Measurements from ENCODE around the gene CAP2. TPM values are rescaled to one million over a fixed set of nuclear protein-coding genes. Genes with fewer than 3 reads are reported as not detected.
A peak's percentile ranks its signal among the peaks of the same experiment; 100 is the strongest.
"Not testable (repeated sequence)": the region's sequence is repeated elsewhere in the genome, so short reads cannot be mapped to it uniquely, and the experiment has no call there.

Gene CAP2
- polyA plus RNA-seq, 1 donor from 2014 or later: not detected

GRCh38 chr6:17440811-17441210 lies 47.4 kb downstream of the CAP2 start:
- not testable (repeated sequence) for H3K36me3 Mint-ChIP-seq, H3K27ac Mint-ChIP-seq

GRCh38 chr6:17442196-17442595 lies 48.8 kb downstream of the CAP2 start:
- Mint-ChIP-seq H3K27ac (no peak overlapping the region), H3K4me3 (no peak overlapping the region), H3K4me1 (peaks cover 0 to 5% (median 5%) of the 10 kb centered on the region in 3 donors), H3K27me3 (peaks cover 4% of the 10 kb centered on the region), H3K36me3 (peaks cover 2% of the 10 kb centered on the region), H3K9me3 (peaks cover 0 to 2% (median 2%) of the 10 kb centered on the region in 3 donors)

More at GRCh38 chr6:17440811-17441210, 47.4 kb downstream of the CAP2 start:
- H3K27me3 Mint-ChIP-seq, H3K9me3 Mint-ChIP-seq, H3K4me1 Mint-ChIP-seq, H3K4me3 Mint-ChIP-seq: not testable (repeated sequence)

GRCh38 chr6:17446713-17447112 lies 53.3 kb downstream of the CAP2 start:
- H3K4me3 Mint-ChIP-seq: peak overlapping the region in 1 of 4 donors; percentile 18
- H3K27me3 Mint-ChIP-seq: peaks cover 4% of the 10 kb centered on the region
- H3K9me3 Mint-ChIP-seq: peaks cover 0 to 2% (median 0%) of the 10 kb centered on the region in 3 donors
- no peak overlapping the region for H3K27ac Mint-ChIP-seq
- H3K36me3 Mint-ChIP-seq: peaks cover 2% of the 10 kb centered on the region
- peaks cover 0 to 9% (median 8%) of the 10 kb centered on the region in 3 donors for H3K4me1 Mint-ChIP-seq

GRCh38 chr6:17448165-17448564 lies 54.8 kb downstream of the CAP2 start:
- Mint-ChIP-seq H3K9me3 (peaks cover 0 to 2% (median 0%) of the 10 kb centered on the region in 3 donors), H3K27ac (no peak overlapping the region), H3K27me3 (peaks cover 4% of the 10 kb centered on the region), H3K4me1 (peaks cover 0 to 9% (median 8%) of the 10 kb centered on the region in 3 donors), H3K4me3 (no peak overlapping the region), H3K36me3 (peaks cover 2% of the 10 kb centered on the region)

GRCh38 chr6:17450397-17450796 lies 57.0 kb downstream of the CAP2 start:
- Mint-ChIP-seq H3K4me1 (peaks cover 0 to 9% (median 8%) of the 10 kb centered on the region in 3 donors), H3K4me3 (no peak overlapping the region), H3K9me3 (no peaks in the 10 kb centered on the region), H3K36me3 (no peaks in the 10 kb centered on the region), H3K27me3 (peaks cover 9% of the 10 kb centered on the region), H3K27ac (no peak overlapping the region)

- H3K27ac Mint-ChIP-seq: no peak overlapping the region
- H3K9me3 Mint-ChIP-seq: no peaks in the 10 kb centered on the region
- peaks cover 0 to 9% (median 8%) of the 10 kb centered on the region in 3 donors for H3K4me1 Mint-ChIP-seq
- H3K4me3 Mint-ChIP-seq: no peak overlapping the region
- peaks cover 7% of the 10 kb centered on the region for H3K27me3 Mint-ChIP-seq
- H3K36me3 Mint-ChIP-seq: no peaks in the 10 kb centered on the region
Measured at GRCh38 chr6:17450832-17451231, 57.4 kb downstream of the CAP2 start.

- no peak overlapping the region for H3K27ac Mint-ChIP-seq
- peaks cover 0 to 2% (median 0%) of the 10 kb centered on the region in 3 donors for H3K9me3 Mint-ChIP-seq
- H3K4me1 Mint-ChIP-seq: peaks cover 0 to 4% (median 3%) of the 10 kb centered on the region in 3 donors
- H3K4me3 Mint-ChIP-seq: no peak overlapping the region
- H3K27me3 Mint-ChIP-seq: peaks cover 7% of the 10 kb centered on the region
- H3K36me3 Mint-ChIP-seq: no peaks in the 10 kb centered on the region
Measured at GRCh38 chr6:17452096-17452495, 58.7 kb downstream of the CAP2 start.

- Mint-ChIP-seq H3K36me3 (no peaks in the 10 kb centered on the region), H3K27me3 (peaks cover 8% of the 10 kb centered on the region), H3K27ac (no peak overlapping the region), H3K4me1 (no peaks in the 10 kb centered on the region), H3K9me3 (peaks cover 0 to 2% (median 0%) of the 10 kb centered on the region in 3 donors), H3K4me3 (no peak overlapping the region)
Measured at GRCh38 chr6:17454316-17455005, 61.1 kb downstream of the CAP2 start.

GRCh38 chr6:17455919-17456318 lies 62.5 kb downstream of the CAP2 start:
- Mint-ChIP-seq H3K4me1 (no peaks in the 10 kb centered on the region), H3K4me3 (no peak overlapping the region), H3K36me3 (no peaks in the 10 kb centered on the region), H3K27ac (no peak overlapping the region), H3K27me3 (peaks cover 8% of the 10 kb centered on the region), H3K9me3 (peaks cover 0 to 2% (median 0%) of the 10 kb centered on the region in 3 donors)

GRCh38 chr6:17456711-17457110 lies 63.3 kb downstream of the CAP2 start:
- peaks cover 8% of the 10 kb centered on the region for H3K27me3 Mint-ChIP-seq
- H3K4me1 Mint-ChIP-seq: no peaks in the 10 kb centered on the region
- no peak overlapping the region for H3K4me3 Mint-ChIP-seq
- no peaks in the 10 kb centered on the region for H3K36me3 Mint-ChIP-seq
- peaks cover 0 to 2% (median 0%) of the 10 kb centered on the region in 3 donors for H3K9me3 Mint-ChIP-seq
- no peak overlapping the region for H3K27ac Mint-ChIP-seq

- no peaks in the 10 kb centered on the region for H3K36me3 Mint-ChIP-seq
- no peak overlapping the region for H3K27ac Mint-ChIP-seq
- peaks cover 0 to 2% (median 0%) of the 10 kb centered on the region in 3 donors for H3K9me3 Mint-ChIP-seq
- no peak overlapping the region for H3K4me3 Mint-ChIP-seq
- no peaks in the 10 kb centered on the region for H3K4me1 Mint-ChIP-seq
- H3K27me3 Mint-ChIP-seq: peaks cover 8% of the 10 kb centered on the region
Measured at GRCh38 chr6:17457405-17457804, 64.0 kb downstream of the CAP2 start.

GRCh38 chr6:17457956-17458355 lies 64.6 kb downstream of the CAP2 start:
- Mint-ChIP-seq H3K9me3 (peaks cover 0 to 2% (median 0%) of the 10 kb centered on the region in 3 donors), H3K27me3 (peaks cover 8% of the 10 kb centered on the region), H3K36me3 (no peaks in the 10 kb centered on the region), H3K4me1 (no peaks in the 10 kb centered on the region), H3K27ac (no peak overlapping the region), H3K4me3 (no peak overlapping the region)

- Mint-ChIP-seq H3K4me1 (no peaks in the 10 kb centered on the region), H3K4me3 (no peak overlapping the region), H3K9me3 (peaks cover 0 to 2% (median 0%) of the 10 kb centered on the region in 3 donors), H3K27ac (no peak overlapping the region), H3K36me3 (no peaks in the 10 kb centered on the region), H3K27me3 (peaks cover 6% of the 10 kb centered on the region)
Measured at GRCh38 chr6:17458966-17459365, 65.6 kb downstream of the CAP2 start.

GRCh38 chr6:17460862-17461261 lies 67.5 kb downstream of the CAP2 start:
- Mint-ChIP-seq H3K27me3 (peaks cover 1% of the 10 kb centered on the region), H3K4me1 (no peaks in the 10 kb centered on the region), H3K36me3 (no peaks in the 10 kb centered on the region), H3K27ac (no peak overlapping the region), H3K4me3 (no peak overlapping the region), H3K9me3 (peaks cover 0 to 2% (median 0%) of the 10 kb centered on the region in 3 donors)

- Mint-ChIP-seq H3K36me3 (no peaks in the 10 kb centered on the region), H3K27me3 (no peaks in the 10 kb centered on the region), H3K4me3 (no peak overlapping the region), H3K9me3 (peaks cover 0 to 3% (median 0%) of the 10 kb centered on the region in 3 donors), H3K4me1 (no peaks in the 10 kb centered on the region), H3K27ac (no peak overlapping the region)
Measured at GRCh38 chr6:17466147-17466546, 72.8 kb downstream of the CAP2 start.

GRCh38 chr6:17466707-17467106 lies 73.3 kb downstream of the CAP2 start:
- no peak overlapping the region for H3K4me3 Mint-ChIP-seq
- peaks cover 0 to 3% (median 0%) of the 10 kb centered on the region in 3 donors for H3K9me3 Mint-ChIP-seq
- no peaks in the 10 kb centered on the region for H3K4me1 Mint-ChIP-seq
- H3K36me3 Mint-ChIP-seq: no peaks in the 10 kb centered on the region
- H3K27ac Mint-ChIP-seq: no peak overlapping the region
- H3K27me3 Mint-ChIP-seq: no peaks in the 10 kb centered on the region

Data from IgD-negative memory B cell (primary cell).